Measurements from ENCODE around the gene HHEX.
"Not testable (repeated sequence)": the region's sequence is repeated elsewhere in the genome, so short reads cannot be mapped to it uniquely, and the experiment has no call there.

The HHEX gene

GRCh38 chr10:92689663-92690210, at the start of gene HHEX:
HHEX (plus strand) TSS chr10:92689955; CDS start chr10:92689987, 32 bp downstream.
- no peak for TF ChIP-seq CTCF (IDR thresholded peaks at IDR 0.05; ENCODE audit: control extremely low read depth, extremely low read depth, low read depth, missing control alignments)
- peak; percentile 86 for DNase-seq (ENCODE audit: extremely low spot score)
- ChIA-PET CTCF (interaction anchor here (1.6 to 1.8 kb wide), 2 partner anchors 10 to 13 kb away, joined by 4 to 7 read pairs; no protein-coding TSS in a partner anchor), POLR2A (interaction anchor here (0.6 kb wide), 2 partner anchors 34 to 187 kb away, joined by 4 to 6 read pairs; no protein-coding TSS in a partner anchor)

GRCh38 chr10:92640107-92640506, 49.6 kb upstream of the HHEX start:
- ChIA-PET POLR2A (no interaction called here), CTCF (no interaction called here)
- no peak for DNase-seq (ENCODE audit: extremely low spot score)
- no peak for TF ChIP-seq CTCF (IDR thresholded peaks at IDR 0.05; ENCODE audit: control extremely low read depth, extremely low read depth, low read depth, missing control alignments)

- no peak for TF ChIP-seq CTCF (IDR thresholded peaks at IDR 0.05; ENCODE audit: control extremely low read depth, extremely low read depth, low read depth, missing control alignments)
- DNase-seq (ENCODE audit: extremely low spot score) = no peak
- POLR2A ChIA-PET = no interaction called here
- CTCF ChIA-PET = interaction anchor here (1.0 to 1.4 kb wide), 3 partner anchors 13 to 20 kb away, joined by 3 to 5 read pairs (median 4); no protein-coding TSS in a partner anchor
Measured at GRCh38 chr10:92641492-92641891, 48.3 kb upstream of the HHEX start.

- DNase-seq (ENCODE audit: extremely low spot score) = no peak
- POLR2A ChIA-PET = no interaction called here
- CTCF ChIA-PET = interaction anchor here (0.7 to 1.9 kb wide), 8 partner anchors 9 to 203 kb away, joined by 3 to 7 read pairs (median 3); partner anchors contain the start of gene EXOC6
- TF ChIP-seq CTCF (IDR thresholded peaks at IDR 0.05; ENCODE audit: control extremely low read depth, extremely low read depth, low read depth, missing control alignments) = no peak
Measured at GRCh38 chr10:92644921-92645320, 44.8 kb upstream of the HHEX start.

- CTCF ChIA-PET; DNase-seq (ENCODE audit: extremely low spot score): not testable (repeated sequence)
- POLR2A ChIA-PET = interaction anchor here (0.7 kb wide), 1 partner anchor 137 kb away, joined by 7 read pairs; no protein-coding TSS in a partner anchor
Measured at GRCh38 chr10:92650864-92651263, 38.9 kb upstream of the HHEX start.

- DNase-seq (ENCODE audit: extremely low spot score) = no peak
- CTCF ChIA-PET = interaction anchor here (0.6 to 1.3 kb wide), 3 partner anchors 11 to 89 kb away, joined by 3 read pairs; no protein-coding TSS in a partner anchor
- POLR2A ChIA-PET = interaction anchor here (0.6 kb wide), 1 partner anchor 34 kb away, joined by 4 read pairs; no protein-coding TSS in a partner anchor
- no peak for TF ChIP-seq CTCF (IDR thresholded peaks at IDR 0.05; ENCODE audit: control extremely low read depth, extremely low read depth, low read depth, missing control alignments)
Measured at GRCh38 chr10:92655426-92655825, 34.3 kb upstream of the HHEX start.

- TF ChIP-seq CTCF (IDR thresholded peaks at IDR 0.05; ENCODE audit: control extremely low read depth, extremely low read depth, low read depth, missing control alignments) = no peak
- CTCF ChIA-PET = interaction anchor here (1.3 kb wide), 1 partner anchor 14 kb away, joined by 3 read pairs; no protein-coding TSS in a partner anchor
- POLR2A ChIA-PET = no interaction called here
- no peak for DNase-seq (ENCODE audit: extremely low spot score)
Measured at GRCh38 chr10:92656266-92656961, 33.3 kb upstream of the HHEX start.
